ENCODE data around the gene TLR4. TPM values are rescaled to one million over a fixed set of nuclear protein-coding genes. Genes with fewer than 3 reads are reported as not detected.
A peak's percentile ranks its signal among the peaks of the same experiment; 100 is the strongest.

The TLR4 gene
- polyA plus RNA-seq (2012; ENCODE audit: low read depth, missing spikeins) = not detected

DNA sequence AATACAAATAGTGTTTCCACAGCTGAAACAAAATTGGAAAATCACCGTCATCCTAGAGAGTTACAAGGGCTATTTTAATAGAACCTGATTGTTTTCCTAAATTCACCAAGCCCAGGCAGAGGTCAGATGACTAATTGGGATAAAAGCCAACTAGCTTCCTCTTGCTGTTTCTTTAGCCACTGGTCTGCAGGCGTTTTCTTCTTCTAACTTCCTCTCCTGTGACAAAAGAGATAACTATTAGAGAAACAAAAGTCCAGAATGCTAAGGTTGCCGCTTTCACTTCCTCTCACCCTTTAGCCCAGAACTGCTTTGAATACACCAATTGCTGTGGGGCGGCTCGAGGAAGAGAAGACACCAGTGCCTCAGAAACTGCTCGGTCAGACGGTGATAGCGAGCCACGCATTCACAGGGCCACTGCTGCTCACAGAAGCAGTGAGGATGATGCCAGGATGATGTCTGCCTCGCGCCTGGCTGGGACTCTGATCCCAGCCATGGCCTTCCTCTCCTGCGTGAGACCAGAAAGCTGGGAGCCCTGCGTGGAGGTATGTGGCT lies at the start of gene TLR4:
TLR4 (plus strand) TSS at position 380 of the 552 bp plus-strand sequence; CDS start at position 450, 70 bp downstream.
- FAIRE-seq = peak; percentile 81
- DNase-seq (ENCODE audit: insufficient read length, low spot score) = no peak
- no peak for TF ChIP-seq POU2F2 (IDR thresholded peaks at IDR 0.05; ENCODE audit: low read depth, low read length)
- peak; percentile 93 for TF ChIP-seq SPI1 (IDR thresholded peaks at IDR 0.05; ENCODE audit: low read depth, low read length)

DNA sequence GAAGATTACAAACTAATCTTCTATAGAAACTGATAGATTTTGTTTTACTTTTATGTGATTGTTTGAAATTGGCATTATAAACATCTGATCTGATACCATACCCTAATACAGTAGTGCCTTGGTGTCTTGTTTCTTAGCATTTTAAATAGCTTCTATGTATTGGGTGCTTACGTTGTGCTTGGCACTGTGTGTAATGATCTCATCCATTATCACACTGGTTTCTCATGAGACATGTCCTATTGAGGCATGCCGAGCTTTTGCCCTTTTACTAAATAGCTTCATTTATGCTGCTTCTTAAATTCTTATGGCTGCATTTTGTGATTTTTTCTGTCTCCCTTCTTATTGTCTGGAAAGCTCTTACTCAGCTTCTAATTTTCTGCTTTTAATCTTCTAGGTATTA lies 48.2 kb upstream of the TLR4 start:
- DNase-seq (ENCODE audit: insufficient read length, low spot score) (no peak), FAIRE-seq (no peak)

DNA sequence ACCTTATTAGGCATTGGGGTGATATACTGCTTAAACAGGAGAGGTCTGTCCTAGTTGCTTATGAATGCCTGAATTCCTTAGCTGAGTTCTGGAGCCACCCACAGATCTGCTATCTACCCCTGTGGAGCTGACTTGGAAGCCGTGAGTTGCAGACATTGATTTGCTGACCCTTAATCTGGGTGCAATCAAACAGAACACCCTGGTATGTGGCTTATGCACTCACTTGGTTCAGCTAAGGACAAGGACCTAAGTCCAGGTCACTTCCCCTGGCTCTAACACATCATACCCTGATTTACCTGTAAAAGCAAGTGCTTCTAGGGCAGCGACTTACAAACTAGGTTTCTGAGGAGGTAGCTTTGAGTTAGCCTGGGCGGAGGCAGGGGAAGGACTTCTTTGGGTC lies 41.6 kb upstream of the TLR4 start:
- DNase-seq (ENCODE audit: insufficient read length, low spot score) (no peak), FAIRE-seq (no peak)
- TF ChIP-seq TAF1 (IDR thresholded peaks at IDR 0.05; ENCODE audit: low read depth, low read length) (no peak), PAX5 (IDR thresholded peaks at IDR 0.05; ENCODE audit: insufficient read depth, low read length, severe bottlenecking) (no peak), SPI1 (IDR thresholded peaks at IDR 0.05; ENCODE audit: low read depth, low read length) (no peak), POLR2A (IDR thresholded peaks at IDR 0.05; ENCODE audit: low read depth, low read length) (no peak), POU2F2 (IDR thresholded peaks at IDR 0.05; ENCODE audit: low read depth, low read length) (no peak), POLR2AphosphoS5 (IDR thresholded peaks at IDR 0.05; ENCODE audit: low read depth, low read length) (no peak)

More for the DNA sequence above, 48.2 kb upstream of the TLR4 start:
- TF ChIP-seq POLR2AphosphoS5 (IDR thresholded peaks at IDR 0.05; ENCODE audit: low read depth, low read length) (no peak), SPI1 (IDR thresholded peaks at IDR 0.05; ENCODE audit: low read depth, low read length) (no peak), POLR2A (IDR thresholded peaks at IDR 0.05; ENCODE audit: low read depth, low read length) (no peak), PAX5 (IDR thresholded peaks at IDR 0.05; ENCODE audit: insufficient read depth, low read length, severe bottlenecking) (no peak), POU2F2 (IDR thresholded peaks at IDR 0.05; ENCODE audit: low read depth, low read length) (no peak), TAF1 (IDR thresholded peaks at IDR 0.05; ENCODE audit: low read depth, low read length) (no peak)

DNA sequence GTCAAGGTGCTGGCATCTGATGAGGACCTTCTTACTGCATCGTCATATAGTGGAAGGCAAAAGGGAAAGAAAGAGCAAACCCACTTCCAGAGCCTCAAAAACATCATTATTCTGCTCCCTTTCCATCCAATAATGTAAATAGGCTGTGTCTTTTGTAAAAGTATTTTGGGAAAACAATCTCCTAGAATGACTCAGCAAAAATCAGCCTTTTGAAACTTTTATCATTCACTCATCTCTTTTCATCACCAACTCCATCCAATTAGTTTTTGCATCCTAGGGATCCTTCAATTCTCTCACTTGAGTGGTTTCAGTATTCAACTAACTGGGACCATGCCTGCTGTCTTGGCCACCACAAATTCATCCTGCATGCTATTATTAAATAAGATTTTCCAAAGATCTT lies 39.8 kb upstream of the TLR4 start:
- DNase-seq (ENCODE audit: insufficient read length, low spot score) (no peak), FAIRE-seq (no peak)
- TF ChIP-seq TAF1 (IDR thresholded peaks at IDR 0.05; ENCODE audit: low read depth, low read length) (no peak), POLR2A (IDR thresholded peaks at IDR 0.05; ENCODE audit: low read depth, low read length) (no peak), SPI1 (IDR thresholded peaks at IDR 0.05; ENCODE audit: low read depth, low read length) (no peak), POLR2AphosphoS5 (IDR thresholded peaks at IDR 0.05; ENCODE audit: low read depth, low read length) (no peak), POU2F2 (IDR thresholded peaks at IDR 0.05; ENCODE audit: low read depth, low read length) (no peak), PAX5 (IDR thresholded peaks at IDR 0.05; ENCODE audit: insufficient read depth, low read length, severe bottlenecking) (no peak)

GRCh38 chr9:117665601-117666385 lies 38.4 kb upstream of the TLR4 start:
- TF ChIP-seq POLR2AphosphoS5 (IDR thresholded peaks at IDR 0.05; ENCODE audit: low read depth, low read length) (no peak), POLR2A (IDR thresholded peaks at IDR 0.05; ENCODE audit: low read depth, low read length) (no peak), PAX5 (IDR thresholded peaks at IDR 0.05; ENCODE audit: insufficient read depth, low read length, severe bottlenecking) (no peak), POU2F2 (IDR thresholded peaks at IDR 0.05; ENCODE audit: low read depth, low read length) (no peak), SPI1 (IDR thresholded peaks at IDR 0.05; ENCODE audit: low read depth, low read length) (no peak), TAF1 (IDR thresholded peaks at IDR 0.05; ENCODE audit: low read depth, low read length) (no peak)
- FAIRE-seq (no peak), DNase-seq (ENCODE audit: insufficient read length, low spot score) (no peak)

DNA sequence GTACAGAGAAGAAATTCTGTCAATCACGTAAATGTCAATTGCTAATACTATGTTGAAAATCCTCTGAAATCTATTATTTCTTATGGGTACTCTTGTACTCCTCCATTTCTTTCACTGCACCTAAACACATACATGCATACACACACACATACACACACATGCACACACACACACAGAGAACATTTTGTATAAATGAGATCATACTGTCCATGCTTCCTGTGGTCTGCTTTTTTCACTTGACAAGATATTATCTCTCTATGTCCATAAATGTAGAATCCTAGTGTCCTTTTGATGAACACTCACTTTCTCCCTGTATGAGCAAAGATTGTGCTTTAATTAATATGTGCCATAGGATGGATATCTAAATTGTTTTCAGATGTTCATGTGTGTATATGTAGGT lies 32.7 kb upstream of the TLR4 start:
- no peak for FAIRE-seq
- TF ChIP-seq TAF1 (IDR thresholded peaks at IDR 0.05; ENCODE audit: low read depth, low read length) = no peak
- no peak for TF ChIP-seq POLR2A (IDR thresholded peaks at IDR 0.05; ENCODE audit: low read depth, low read length)
- no peak for TF ChIP-seq POLR2AphosphoS5 (IDR thresholded peaks at IDR 0.05; ENCODE audit: low read depth, low read length)
- no peak for TF ChIP-seq SPI1 (IDR thresholded peaks at IDR 0.05; ENCODE audit: low read depth, low read length)
- TF ChIP-seq POU2F2 (IDR thresholded peaks at IDR 0.05; ENCODE audit: low read depth, low read length) = no peak
- no peak for TF ChIP-seq PAX5 (IDR thresholded peaks at IDR 0.05; ENCODE audit: insufficient read depth, low read length, severe bottlenecking)
- no peak for DNase-seq (ENCODE audit: insufficient read length, low spot score)

DNA sequence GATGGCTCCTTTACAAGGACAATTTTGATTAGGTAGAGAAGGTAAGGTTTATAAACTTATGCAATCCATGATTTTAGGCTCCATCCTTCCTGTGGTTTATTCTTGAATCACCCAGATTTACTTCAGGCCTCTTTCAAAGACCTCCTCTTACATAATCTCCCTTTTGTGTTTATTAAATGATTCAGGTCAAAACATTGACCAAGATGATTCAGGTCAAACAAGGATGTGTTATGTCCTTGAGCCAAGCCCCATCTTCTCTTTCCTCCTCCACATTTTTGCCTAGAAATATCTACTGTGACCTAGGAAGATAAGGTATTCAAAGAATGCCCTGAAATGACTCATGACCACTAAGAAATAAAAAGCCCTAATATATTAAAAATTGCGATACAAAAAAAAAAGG lies 31.8 kb upstream of the TLR4 start:
- FAIRE-seq (no peak), DNase-seq (ENCODE audit: insufficient read length, low spot score) (no peak)
- TF ChIP-seq TAF1 (IDR thresholded peaks at IDR 0.05; ENCODE audit: low read depth, low read length) (no peak), POLR2AphosphoS5 (IDR thresholded peaks at IDR 0.05; ENCODE audit: low read depth, low read length) (no peak), SPI1 (IDR thresholded peaks at IDR 0.05; ENCODE audit: low read depth, low read length) (no peak), PAX5 (IDR thresholded peaks at IDR 0.05; ENCODE audit: insufficient read depth, low read length, severe bottlenecking) (no peak), POLR2A (IDR thresholded peaks at IDR 0.05; ENCODE audit: low read depth, low read length) (no peak), POU2F2 (IDR thresholded peaks at IDR 0.05; ENCODE audit: low read depth, low read length) (no peak)

- no peak for FAIRE-seq
- TF ChIP-seq POU2F2 (IDR thresholded peaks at IDR 0.05; ENCODE audit: low read depth, low read length) (no peak), POLR2AphosphoS5 (IDR thresholded peaks at IDR 0.05; ENCODE audit: low read depth, low read length) (no peak), POLR2A (IDR thresholded peaks at IDR 0.05; ENCODE audit: low read depth, low read length) (no peak), TAF1 (IDR thresholded peaks at IDR 0.05; ENCODE audit: low read depth, low read length) (no peak), SPI1 (IDR thresholded peaks at IDR 0.05; ENCODE audit: low read depth, low read length) (no peak), PAX5 (IDR thresholded peaks at IDR 0.05; ENCODE audit: insufficient read depth, low read length, severe bottlenecking) (no peak)
- no peak for DNase-seq (ENCODE audit: insufficient read length, low spot score)
These were observed 26.6 kb upstream of the TLR4 start for GRCh38 chr9:117677572-117677971.

- FAIRE-seq = no peak
These were observed 25.3 kb upstream of the TLR4 start for GRCh38 chr9:117678871-117679270.

More at GRCh38 chr9:117678871-117679270, 25.3 kb upstream of the TLR4 start:
- TF ChIP-seq SPI1 (IDR thresholded peaks at IDR 0.05; ENCODE audit: low read depth, low read length) = no peak
- no peak for TF ChIP-seq PAX5 (IDR thresholded peaks at IDR 0.05; ENCODE audit: insufficient read depth, low read length, severe bottlenecking)
- no peak for TF ChIP-seq POLR2AphosphoS5 (IDR thresholded peaks at IDR 0.05; ENCODE audit: low read depth, low read length)
- no peak for TF ChIP-seq POLR2A (IDR thresholded peaks at IDR 0.05; ENCODE audit: low read depth, low read length)
- TF ChIP-seq POU2F2 (IDR thresholded peaks at IDR 0.05; ENCODE audit: low read depth, low read length) = no peak
- TF ChIP-seq TAF1 (IDR thresholded peaks at IDR 0.05; ENCODE audit: low read depth, low read length) = no peak
- DNase-seq (ENCODE audit: insufficient read length, low spot score) = no peak
